Liver (tissue), 3 donors: ENCODE data around the gene LRRC4B.

Experiments used
- CTCF ChIP-seq: fragments of 150-350 bp; IDR thresholded peaks from 2 replicates; pipeline ENCODE4 v1.5.1; 2017; ENCODE audit warnings: improper control_type of control experiment, low read depth, low read length; ENCODE audit not compliant: missing input control
- JUND ChIP-seq, 2 donors: IDR thresholded peaks; 2 replicates each; pipeline ENCODE4 v1.6.1; 2016; ENCODE audit warnings: antibody characterized with exemption in 2 of 2
- TAF1 ChIP-seq: conservative IDR thresholded peaks from 2 replicates; pipeline ENCODE4 v1.6.1; 2016; ENCODE audit warnings: antibody characterized with exemption, mild to moderate bottlenecking
- ZBTB33 ChIP-seq: IDR thresholded peaks from 2 replicates; pipeline ENCODE4 v1.6.1; 2016; ENCODE audit warnings: antibody characterized with exemption
- donor health status: healthy.
- donor health status: healthy.

- no peak for TF ChIP-seq ZBTB33
- no peak for TF ChIP-seq JUND (IDR thresholded peaks at IDR 0.05)
- no peak for TF ChIP-seq CTCF
- no peak for TF ChIP-seq TAF1
Measured at GRCh38 chr19:50599427-50599826, 31.2 kb upstream of the LRRC4B start.
